Measurements from ENCODE around the gene FRRS1.

The FRRS1 gene

GRCh38 chr1:99665212-99665611 lies 101.2 kb downstream of the FRRS1 start:
- H3K79me2 ChIP-seq (ENCODE audit: low read length): no peaks in the 10 kb centered on the region
- no peaks in the 10 kb centered on the region for H3K36me3 ChIP-seq (replicated peaks; ENCODE audit: insufficient read depth, low read length)

GRCh38 chr1:99663501-99663900 lies 102.9 kb downstream of the FRRS1 start:
- no peaks in the 10 kb centered on the region for H3K9me2 ChIP-seq (replicated peaks; ENCODE audit: insufficient read depth, low read length)
- no peak overlapping the region for H2AFZ ChIP-seq (ENCODE audit: low read length)
- no peaks in the 10 kb centered on the region for H3F3A ChIP-seq (ENCODE audit: insufficient read depth, low read length)
- H4K20me1 ChIP-seq (ENCODE audit: insufficient read depth, low read length): no peaks in the 10 kb centered on the region
- no peak overlapping the region for H3K27ac ChIP-seq (ENCODE audit: low read length)
- H3K9ac ChIP-seq (ENCODE audit: low read length): no peak overlapping the region
- H3K79me2 ChIP-seq (ENCODE audit: low read length): no peaks in the 10 kb centered on the region
- DNase-seq: no peak
- no peak overlapping the region for H3K4me2 ChIP-seq (ENCODE audit: low read depth, low read length)
- H3K36me3 ChIP-seq (replicated peaks; ENCODE audit: insufficient read depth, low read length): no peaks in the 10 kb centered on the region
- no peak overlapping the region for H3K4me3 ChIP-seq (ENCODE audit: low read length)
- H3K4me1 ChIP-seq (ENCODE audit: low read length): no peaks in the 10 kb centered on the region
- H3K27me3 ChIP-seq (replicated peaks; ENCODE audit: insufficient read depth, low read length): no peaks in the 10 kb centered on the region
- no peaks in the 10 kb centered on the region for H3K9me3 ChIP-seq (replicated peaks; ENCODE audit: insufficient read depth, low read length)
- TF ChIP-seq EZH2phosphoT487 (IDR thresholded peaks at IDR 0.05; ENCODE audit: low read length): no peak
- no peak for TF ChIP-seq EZH2 (optimal IDR thresholded peaks at IDR 0.05; ENCODE audit: low read depth, low read length)
- no peak for TF ChIP-seq CTCF (IDR thresholded peaks at IDR 0.05; ENCODE audit: low read length)

More at GRCh38 chr1:99665212-99665611, 101.2 kb downstream of the FRRS1 start:
- H3K27me3 ChIP-seq (replicated peaks; ENCODE audit: insufficient read depth, low read length): no peaks in the 10 kb centered on the region
- H3K4me1 ChIP-seq (ENCODE audit: low read length): no peaks in the 10 kb centered on the region
- no peaks in the 10 kb centered on the region for H3K9me2 ChIP-seq (replicated peaks; ENCODE audit: insufficient read depth, low read length)
- H3K4me2 ChIP-seq (ENCODE audit: low read depth, low read length): no peak overlapping the region
- H4K20me1 ChIP-seq (ENCODE audit: insufficient read depth, low read length): no peaks in the 10 kb centered on the region
- H3K4me3 ChIP-seq (ENCODE audit: low read length): no peak overlapping the region
- no peak for DNase-seq
- no peaks in the 10 kb centered on the region for H3F3A ChIP-seq (ENCODE audit: insufficient read depth, low read length)
- no peak overlapping the region for H3K9ac ChIP-seq (ENCODE audit: low read length)
- H2AFZ ChIP-seq (ENCODE audit: low read length): no peak overlapping the region
- no peak overlapping the region for H3K27ac ChIP-seq (ENCODE audit: low read length)
- no peaks in the 10 kb centered on the region for H3K9me3 ChIP-seq (replicated peaks; ENCODE audit: insufficient read depth, low read length)
- TF ChIP-seq CTCF (IDR thresholded peaks at IDR 0.05; ENCODE audit: low read length): no peak
- no peak for TF ChIP-seq EZH2 (optimal IDR thresholded peaks at IDR 0.05; ENCODE audit: low read depth, low read length)
- TF ChIP-seq EZH2phosphoT487 (IDR thresholded peaks at IDR 0.05; ENCODE audit: low read length): no peak

DNA sequence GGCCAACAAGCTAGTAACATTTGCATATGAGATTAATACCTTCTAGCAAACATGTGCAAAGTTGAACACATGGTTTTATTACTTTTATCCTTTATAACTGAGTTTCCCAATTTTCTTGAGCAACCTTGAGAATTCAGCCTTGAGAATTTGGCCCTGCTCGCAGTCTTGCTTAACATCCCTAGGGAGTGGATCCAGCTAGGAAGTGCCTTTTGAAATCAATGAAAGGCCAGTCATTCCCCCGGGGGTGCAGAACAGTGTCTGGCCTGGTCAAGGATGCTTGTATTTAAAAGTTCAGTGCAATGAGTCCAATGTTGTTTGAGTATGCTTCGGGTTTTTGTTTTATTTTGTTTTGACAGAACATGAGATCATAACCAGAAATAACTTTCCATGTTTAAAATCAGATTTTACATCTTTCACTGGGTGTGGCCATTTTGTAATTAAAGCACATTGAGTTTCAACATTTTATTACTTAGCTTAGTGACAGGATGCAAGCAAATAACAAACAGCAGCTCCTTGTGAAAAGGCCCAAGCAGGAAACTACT lies 103.8 kb downstream of the FRRS1 start:
- Histone ChIP-seq H3K4me1 (ENCODE audit: low read length) (no peaks in the 10 kb centered on the region), H2AFZ (ENCODE audit: low read length) (no peak overlapping the region), H3K79me2 (ENCODE audit: low read length) (no peaks in the 10 kb centered on the region), H3F3A (ENCODE audit: insufficient read depth, low read length) (no peaks in the 10 kb centered on the region), H3K4me3 (ENCODE audit: low read length) (no peak overlapping the region), H3K27me3 (replicated peaks; ENCODE audit: insufficient read depth, low read length) (no peaks in the 10 kb centered on the region), H3K9me2 (replicated peaks; ENCODE audit: insufficient read depth, low read length) (no peaks in the 10 kb centered on the region), H4K20me1 (ENCODE audit: insufficient read depth, low read length) (no peaks in the 10 kb centered on the region), H3K4me2 (ENCODE audit: low read depth, low read length) (no peak overlapping the region), H3K9ac (ENCODE audit: low read length) (no peak overlapping the region), H3K27ac (ENCODE audit: low read length) (no peak overlapping the region), H3K9me3 (replicated peaks; ENCODE audit: insufficient read depth, low read length) (no peaks in the 10 kb centered on the region), H3K36me3 (replicated peaks; ENCODE audit: insufficient read depth, low read length) (no peaks in the 10 kb centered on the region)
- TF ChIP-seq CTCF (IDR thresholded peaks at IDR 0.05; ENCODE audit: low read length) (no peak), EZH2phosphoT487 (IDR thresholded peaks at IDR 0.05; ENCODE audit: low read length) (no peak), EZH2 (optimal IDR thresholded peaks at IDR 0.05; ENCODE audit: low read depth, low read length) (no peak)
- no peak for DNase-seq

Data from MM.1S (cell line).